Measurements from ENCODE around the gene CDH11.
A peak's percentile ranks its signal among the peaks of the same experiment; 100 is the strongest.

CDH11 gene

GRCh38 chr16:64903770-64904169, 218.1 kb downstream of the CDH11 start:
- no peak for DNase-seq

- DNase-seq, result peak; percentile 36
Observed at GRCh38 chr16:64900517-64900916, 221.3 kb downstream of the CDH11 start.

GRCh38 chr16:64900019-64900418, 221.8 kb downstream of the CDH11 start:
- DNase-seq, result peak; percentile 39

DNA sequence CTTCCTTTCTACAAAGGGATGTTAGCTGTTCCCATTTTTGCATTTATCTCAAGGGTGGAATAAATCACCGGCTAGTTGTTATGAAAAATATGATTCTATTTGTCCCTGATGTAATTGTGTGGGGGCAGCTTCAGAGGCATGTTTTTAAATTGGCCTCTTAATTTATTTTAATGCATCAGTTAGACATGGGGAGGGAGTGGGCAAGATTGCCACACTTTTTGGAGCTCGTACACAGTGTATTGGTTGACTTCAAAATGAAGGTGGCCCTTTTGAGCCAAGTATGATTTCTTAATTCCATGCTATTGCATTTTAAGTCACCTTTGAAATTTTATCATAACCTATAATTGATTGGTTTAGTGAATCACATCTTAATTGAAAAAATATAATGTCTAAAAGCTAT, 223.7 kb downstream of the CDH11 start:
- DNase-seq, result no peak

Data from fibroblast of skin of scalp (primary cell).